MM.1S (cell line): ENCODE measurements around the gene SARS1.

Experiments
- CTCF ChIP-seq: fragments of 300-600 bp; sonication (generic); IDR thresholded peaks from 2 replicates; pipeline ENCODE4 v1.5.1; 2016; ENCODE audit warnings: antibody characterized with exemption, low read length, mixed read lengths
- EZH2 ChIP-seq: fragments of 300-600 bp; sonication (generic); optimal IDR thresholded peaks from 2 replicates; pipeline ENCODE3; 2017; ENCODE audit warnings: low read depth, mild to moderate bottlenecking, antibody characterized with exemption, low read length, mixed read lengths
- EZH2phosphoT487 ChIP-seq: fragments of 300-600 bp; sonication (generic); IDR thresholded peaks from 2 replicates; pipeline ENCODE4 v1.6.1; 2018; ENCODE audit warnings: antibody characterized with exemption, low read length

DNA sequence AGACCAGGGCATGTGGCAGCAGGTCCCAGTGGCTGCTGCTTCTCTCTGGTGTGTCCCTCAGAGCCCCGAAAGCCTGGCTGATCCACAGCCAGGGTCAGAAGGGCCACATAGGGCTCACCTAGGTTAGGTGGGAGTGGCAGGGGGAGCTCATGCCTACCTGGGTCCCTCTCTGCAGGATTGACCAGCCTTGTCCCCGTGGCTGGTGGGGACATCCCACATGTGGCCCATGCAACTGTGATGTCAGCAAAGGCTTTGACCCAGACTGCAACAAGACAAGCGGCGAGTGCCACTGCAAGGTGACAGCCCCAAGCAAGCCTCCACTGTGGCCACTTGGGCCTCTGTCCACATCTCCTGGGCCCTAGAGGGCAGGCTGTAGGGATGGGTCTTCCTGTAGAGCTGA is 51.3 kb downstream of the SARS1 start:
- TF ChIP-seq CTCF (no peak), EZH2phosphoT487 (no peak), EZH2 (no peak)
